K562 (cell line): ENCODE measurements around the gene CLNK. TPM values are rescaled to one million over a fixed set of nuclear protein-coding genes. Genes with fewer than 3 reads are reported as not detected.

Experiments used
- ATAC-seq: fragments of 200-7000 bp; cut with Tn5 transposase; 3 replicates; pipeline ENCODE4 v1.9.1; 2020; ENCODE audit warnings: moderate library complexity
- BruUV-seq: library from RNA; stranded (reverse); fragments of 400-500 nt; replicated peaks from 2 replicates; lab custom pipeline; 2021; lab: Mats Ljungman, UMichigan
- CTCF ChIA-PET: fragments of 300-600 bp; formaldehyde crosslinking; extraction: SDS; loops from one replicate; lab custom pipeline; 2021; ENCODE audit warnings: low intra/inter-chr PET ratio; lab: Yijun Ruan, JAX
- POLR2A ChIA-PET: fragments of 300-600, 350-650 bp; sonication (Branson Sonifier 250); formaldehyde crosslinking; extraction: SDS; loops from one replicate; lab custom pipeline; 2021; ENCODE audit warnings: antibody characterized with exemption, inconsistent platforms; lab: Yijun Ruan, JAX
- DNase-seq, 4 experiments: peaks; one replicate each; pipeline versions ENCODE4 v3.0.0 to v3.0.0-alpha.2; 2011 to 2018; ENCODE audit warnings: low spot score in 3 of 4, mixed read lengths in 3 of 4; ENCODE audit errors: extremely low read depth in 1 of 4
- FAIRE-seq: peaks from 2 replicates; lab custom pipeline; 2011; peaks lifted over from hg19 to GRCh38; lab: Jason Lieb, UNC
- H2AFZ ChIP-seq: 2 replicates; pipeline ENCODE4 v1.6.0; 2011; ENCODE audit warnings: low read depth, low read length, control low read depth, inconsistent platforms
- H3K27ac ChIP-seq: fragments of 200-600 bp; 3 replicates; pipeline ENCODE4 v1.8.0; 2011; ENCODE audit warnings: low read depth, mild to moderate bottlenecking, control low read depth, inconsistent platforms, low read length, moderate library complexity, mixed read lengths; ENCODE audit errors: extremely low read depth
- H3K27me3 ChIP-seq, 2 experiments: fragments of 300-600 bp in 1 of 2; 2 replicates in 1 of 2; 3 replicates in 1 of 2; pipeline versions ENCODE4 v1.6.0 to v1.8.0; 2011; ENCODE audit warnings: inconsistent platforms in 2 of 2, low read length in 2 of 2, mild to moderate bottlenecking in 1 of 2, mixed read lengths in 1 of 2, moderate library complexity in 1 of 2; ENCODE audit not compliant: control insufficient read depth in 2 of 2, insufficient read depth in 2 of 2
- H3K36me3 ChIP-seq: fragments of 300-600 bp; 3 replicates; pipeline ENCODE4 v1.8.0; 2011; ENCODE audit warnings: mild to moderate bottlenecking, low read length, inconsistent platforms; ENCODE audit not compliant: control insufficient read depth, insufficient read depth
- H3K4me1 ChIP-seq, 2 experiments: fragments of 200-600 bp in 1 of 2; replicated peaks in 1 of 2; 2 replicates in 1 of 2; 3 replicates in 1 of 2; pipeline versions ENCODE4 v1.5.1 to v1.8.0; 2011; ENCODE audit warnings: inconsistent platforms in 2 of 2, low read length in 2 of 2, mild to moderate bottlenecking in 1 of 2, mixed read lengths in 1 of 2, moderate library complexity in 1 of 2; ENCODE audit not compliant: control insufficient read depth in 2 of 2, insufficient read depth in 2 of 2
- H3K4me2 ChIP-seq: 2 replicates; pipeline ENCODE4 v1.6.1; 2011; ENCODE audit warnings: low read length, control low read depth, inconsistent platforms, mixed read lengths; ENCODE audit not compliant: insufficient read depth
- H3K4me3 ChIP-seq: fragments of 200-600 bp; sonication (generic), shearing (Covaris generic); 2 replicates; pipeline ENCODE4 v1.5.1; 2016; ENCODE audit warnings: control low read depth, inconsistent platforms
- H3K79me2 ChIP-seq: fragments of 200-600 bp; 3 replicates; pipeline ENCODE4 v1.8.0; 2011; ENCODE audit warnings: low read length, inconsistent platforms; ENCODE audit not compliant: control insufficient read depth, insufficient read depth
- H3K9ac ChIP-seq, 2 experiments: 2 replicates each; pipeline versions ENCODE4 v1.6.0 to v1.6.1; 2011; ENCODE audit warnings: low read depth in 2 of 2, low read length in 2 of 2, control low read depth in 1 of 2, inconsistent platforms in 1 of 2, mild to moderate bottlenecking in 1 of 2, mixed read lengths in 1 of 2; ENCODE audit not compliant: insufficient read depth in 1 of 2
- H3K9me1 ChIP-seq: one replicate; pipeline ENCODE4 v1.6.0; 2011; ENCODE audit warnings: inconsistent platforms, mild to moderate bottlenecking, low read length, moderate library complexity; ENCODE audit not compliant: control insufficient read depth, insufficient read depth
- H3K9me3 ChIP-seq: replicated peaks from 2 replicates; pipeline ENCODE4 v1.5.1; 2011; ENCODE audit warnings: low read depth, low read length, inconsistent platforms; ENCODE audit not compliant: control insufficient read depth, insufficient read depth
- H4K20me1 ChIP-seq: replicated peaks from 2 replicates; pipeline ENCODE4 v1.6.1; 2011; ENCODE audit warnings: low read length, inconsistent platforms, mixed read lengths; ENCODE audit not compliant: control insufficient read depth, insufficient read depth
- BRCA1 ChIP-seq, 2 experiments: fragments of 450-650 bp in 1 of 2; sonication (generic) in 1 of 2; formaldehyde crosslinking in 1 of 2; IDR thresholded peaks; 2 replicates each; pipeline versions ENCODE4 v1.5.0 to v1.6.1; 2017 to 2020; ENCODE audit warnings: mild to moderate bottlenecking in 1 of 2, missing genetic modification reagents in 1 of 2
- CAMTA2 ChIP-seq: fragments of 250-450 bp; sonication (Bioruptor Pico); conservative IDR thresholded peaks from 2 replicates; pipeline ENCODE4 v1.5.1; 2022
- CBFB ChIP-seq: sonication (generic); formaldehyde crosslinking; IDR thresholded peaks from 2 replicates; pipeline ENCODE4 v1.4.0; 2020; ENCODE audit warnings: mild to moderate bottlenecking, missing genetic modification reagents
- CBX3 ChIP-seq, 2 experiments: IDR thresholded peaks; 1 replicate in 1 of 2; 2 replicates in 1 of 2; pipeline ENCODE4 v1.6.1; 2012; ENCODE audit warnings: inconsistent platforms in 2 of 2, low read length in 2 of 2, borderline replicate concordance in 1 of 2, control low read depth in 1 of 2
- EP300 ChIP-seq: IDR thresholded peaks from 2 replicates; pipeline ENCODE4 v1.6.1; 2012; ENCODE audit warnings: low read length, improper control_type of control experiment
- ETV5 ChIP-seq: sonication (generic); formaldehyde crosslinking; IDR thresholded peaks from 2 replicates; pipeline ENCODE4 v1.4.0; 2020; ENCODE audit warnings: low read depth, mild to moderate bottlenecking, missing genetic modification reagents
- EWSR1 ChIP-seq: fragments of 450-650 bp; IDR thresholded peaks from 2 replicates; pipeline ENCODE4 v1.6.1; 2018; ENCODE audit warnings: borderline replicate concordance, mild to moderate bottlenecking, low read depth, moderate library complexity; ENCODE audit not compliant: partially characterized antibody
- EZH2 ChIP-seq: IDR thresholded peaks from 2 replicates; pipeline ENCODE4 v1.6.1; 2012; ENCODE audit warnings: low read depth, mild to moderate bottlenecking, inconsistent platforms, low read length, borderline replicate concordance
- FOXM1 ChIP-seq, 2 experiments: fragments of 450-650 bp in 1 of 2; sonication (generic) in 1 of 2; formaldehyde crosslinking in 1 of 2; IDR thresholded peaks; 2 replicates each; pipeline versions ENCODE4 v1.6.1 to v1.9.0; 2017 to 2022; ENCODE audit warnings: low read depth in 2 of 2, mild to moderate bottlenecking in 2 of 2, missing genetic modification reagents in 1 of 2, moderate library complexity in 1 of 2
- PTBP1 ChIP-seq: fragments of 200-400 bp; formaldehyde crosslinking; IDR thresholded peaks from 2 replicates; pipeline ENCODE4 v1.6.1; 2017; ENCODE audit warnings: low read depth, low read length
- SMAD3 ChIP-seq: fragments of 450-650 bp; formaldehyde crosslinking; conservative IDR thresholded peaks from 2 replicates; pipeline ENCODE4 v1.4.0; 2020; ENCODE audit warnings: mild to moderate bottlenecking
- SP2 ChIP-seq: IDR thresholded peaks from 2 replicates; pipeline ENCODE4 v1.6.1; 2011; ENCODE audit warnings: mild to moderate bottlenecking, low read depth, low read length, moderate library complexity; ENCODE audit not compliant: poor library complexity, severe bottlenecking; ENCODE audit errors: extremely low read depth
- SRSF9 ChIP-seq: fragments of 200-400 bp; formaldehyde crosslinking; IDR thresholded peaks from 2 replicates; pipeline ENCODE4 v1.6.1; 2017; ENCODE audit warnings: low read depth, low read length, borderline replicate concordance
- ZNF431 ChIP-seq: sonication (generic); formaldehyde crosslinking; IDR thresholded peaks from 2 replicates; pipeline ENCODE4 v1.8.0; 2022; ENCODE audit warnings: mild to moderate bottlenecking, missing genetic modification reagents
- ZNF518B ChIP-seq: fragments of 250-450 bp; sonication (Bioruptor Pico); IDR thresholded peaks from 2 replicates; pipeline ENCODE4 v1.5.0; 2021; ENCODE audit warnings: mild to moderate bottlenecking, moderate library complexity
- WGBS: fragments of 100-300 bp; shearing (Covaris generic); methylation state at CpG from one replicate; pipeline ENCODE4 v1.1.6; 2016; ENCODE audit warnings: low coverage, mixed read lengths; ENCODE audit not compliant: insufficient coverage; ENCODE audit errors: missing lambda C conversion rate; 5-methylcytosine and 5-hydroxymethylcytosine counted together
- in situ Hi-C: fragments of 300-500 bp; cut with MboI; formaldehyde crosslinking; loops from 4 replicates; pipeline ENCODE4 v1.15.0; 2018; ENCODE audit warnings: inconsistent platforms, mixed read lengths
- intact Hi-C: fragments of 100-400 bp; cut with micrococcal nuclease; formaldehyde crosslinking; loops from 2 replicates; pipeline ENCODE4 v1.14.2; 2022
- polyA plus RNA-seq, 8 experiments: library from polyadenylated mRNA; depleted of rRNA in 4 of 8; stranded (reverse) in 5 of 8; unstranded in 3 of 8; fragments of >200 nt; fragmentation: Nextera tagmentation in 2 of 8; fragmentation: Illumina TruSeq in 1 of 8; extraction: Ambion mirVana in 2 of 8; extraction: Trizol in 1 of 8; gene quantifications; 2 replicates each; pipeline versions ENCODE4 v1.2.1 to v1.2.3, GENCODE V29; 2011 to 2014; ENCODE audit warnings: inconsistent platforms in 1 of 8, missing spikeins in 1 of 8
- total RNA-seq, 7 experiments: library from RNA; depleted of rRNA in 6 of 7; stranded (reverse); fragments of >200 nt in 6 of 7; fragmentation: Illumina TruSeq in 2 of 7; extraction: Trizol in 2 of 7; gene quantifications; 2 replicates each; pipeline versions ENCODE4 v1.2.1 to v1.2.3, GENCODE V29; 2011 to 2021; ENCODE audit warnings: low replicate concordance in 1 of 7
- TF ChIP-seq, protein P1 (sequence below): fragments of 250-450 bp; sonication (Bioruptor Pico); IDR thresholded peaks from 2 replicates; pipeline ENCODE4 v1.4.0; 2020; ENCODE audit warnings: mild to moderate bottlenecking, moderate library complexity

Gene CLNK
- total and polyA plus RNA-seq, 9 of the 15 experiments (the other 6 are each of a cell fraction or from before 2014, with no cell fraction given): not detected

DNA sequence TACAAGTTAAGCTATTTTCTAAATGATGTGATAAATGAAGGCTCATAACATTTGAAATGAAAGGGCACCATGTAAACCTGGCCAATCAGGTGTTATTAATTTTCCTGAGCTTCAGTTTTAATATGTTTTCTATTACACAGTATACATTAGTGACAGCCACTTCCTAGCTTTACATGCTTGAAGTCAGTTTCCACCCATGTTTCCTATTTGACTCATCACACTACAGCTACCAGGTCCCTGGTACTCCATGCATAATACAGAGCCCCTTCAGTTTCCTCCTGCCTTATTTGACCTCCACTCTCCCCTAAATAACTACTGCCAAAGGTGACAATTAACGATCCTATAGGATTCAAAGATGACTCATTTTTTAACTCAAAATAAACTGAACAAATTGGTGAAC lies 245.6 kb downstream of the CLNK start:
- Histone ChIP-seq H3K4me1 (no peaks in the 10 kb centered on the region), H4K20me1 (no peaks in the 10 kb centered on the region), H3K27ac (no peak overlapping the region), H3K4me3 (no peak overlapping the region), H3K79me2 (no peaks in the 10 kb centered on the region), H3K4me2 (no peak overlapping the region), H3K9ac (no peak overlapping the region), H3K9me3 (0 out of 2 replicates have a peak, but pooled peaks cover 3% of the 10 kb centered on the region), H3K27me3 (no peaks in the 10 kb centered on the region), H3K36me3 (peaks cover 7% of the 10 kb centered on the region; the same call in 2 of the 3 replicates), H2AFZ (no peak overlapping the region), H3K9me1 (no peaks in the 10 kb centered on the region)
- no peak for FAIRE-seq
- in situ Hi-C loops: no loop called here
- no peak for ATAC-seq
- DNase-seq: no peak
- CTCF ChIA-PET: no interaction called here
- BruUV-seq: no TSS peak
- POLR2A ChIA-PET: interaction anchor here (0.6 to 1.2 kb wide), 2 partner anchors 266 to 322 kb away, joined by 3 to 5 read pairs; no protein-coding TSS in a partner anchor
- intact Hi-C loops: no loop called here
- 39% methylated on average over 1 of the region's 1 CpG for WGBS
- TF ChIP-seq PTBP1 (no peak), SRSF9 (no peak), CBFB (CRISPR knock-in tag) (no peak), SP2 (no peak), CAMTA2 (CRISPR knock-in tag) (no peak), ZNF518B (no peak), EZH2 (no peak), EP300 (no peak), SMAD3 (CRISPR knock-in tag) (no peak), CBX3 (IDR thresholded peaks at IDR 0.05; ENCODE audit: borderline replicate concordance in 1 of 2, low read length in 2 of 2) (no peak), ZNF431 (CRISPR knock-in tag) (no peak), BRCA1 (IDR thresholded peaks at IDR 0.05) (no peak), BRCA1 (CRISPR knock-in tag; IDR thresholded peaks at IDR 0.05) (no peak), FOXM1 (IDR thresholded peaks at IDR 0.05; ENCODE audit: low read depth) (no peak), FOXM1 (CRISPR knock-in tag; IDR thresholded peaks at IDR 0.05; ENCODE audit: low read depth) (no peak), EWSR1 (no peak), ETV5 (CRISPR knock-in tag) (no peak)
- TF ChIP-seq, protein P1, sequence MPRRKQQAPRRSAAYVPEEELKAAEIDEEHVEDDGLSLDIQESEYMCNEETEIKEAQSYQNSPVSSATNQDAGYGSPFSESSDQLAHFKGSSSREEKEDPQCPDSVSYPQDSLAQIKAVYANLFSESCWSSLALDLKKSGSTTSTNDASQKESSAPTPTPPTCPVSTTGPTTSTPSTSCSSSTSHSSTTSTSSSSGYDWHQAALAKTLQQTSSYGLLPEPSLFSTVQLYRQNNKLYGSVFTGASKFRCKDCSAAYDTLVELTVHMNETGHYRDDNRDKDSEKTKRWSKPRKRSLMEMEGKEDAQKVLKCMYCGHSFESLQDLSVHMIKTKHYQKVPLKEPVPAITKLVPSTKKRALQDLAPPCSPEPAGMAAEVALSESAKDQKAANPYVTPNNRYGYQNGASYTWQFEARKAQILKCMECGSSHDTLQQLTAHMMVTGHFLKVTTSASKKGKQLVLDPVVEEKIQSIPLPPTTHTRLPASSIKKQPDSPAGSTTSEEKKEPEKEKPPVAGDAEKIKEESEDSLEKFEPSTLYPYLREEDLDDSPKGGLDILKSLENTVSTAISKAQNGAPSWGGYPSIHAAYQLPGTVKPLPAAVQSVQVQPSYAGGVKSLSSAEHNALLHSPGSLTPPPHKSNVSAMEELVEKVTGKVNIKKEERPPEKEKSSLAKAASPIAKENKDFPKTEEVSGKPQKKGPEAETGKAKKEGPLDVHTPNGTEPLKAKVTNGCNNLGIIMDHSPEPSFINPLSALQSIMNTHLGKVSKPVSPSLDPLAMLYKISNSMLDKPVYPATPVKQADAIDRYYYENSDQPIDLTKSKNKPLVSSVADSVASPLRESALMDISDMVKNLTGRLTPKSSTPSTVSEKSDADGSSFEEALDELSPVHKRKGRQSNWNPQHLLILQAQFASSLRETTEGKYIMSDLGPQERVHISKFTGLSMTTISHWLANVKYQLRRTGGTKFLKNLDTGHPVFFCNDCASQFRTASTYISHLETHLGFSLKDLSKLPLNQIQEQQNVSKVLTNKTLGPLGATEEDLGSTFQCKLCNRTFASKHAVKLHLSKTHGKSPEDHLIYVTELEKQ: no peak
